DOHH2 (cell line): ENCODE data around the gene LMX1A.

Experiments
- H3F3A ChIP-seq: fragments of 200-600 bp; sonication (generic), shearing (Covaris generic); 2 replicates; pipeline ENCODE4 v1.6.0; 2016; ENCODE audit warnings: antibody characterized with exemption, mild to moderate bottlenecking; ENCODE audit not compliant: control insufficient read depth, insufficient read depth
- H3K27ac ChIP-seq: fragments of 200-600 bp; sonication (generic); 2 replicates; pipeline ENCODE4 v1.5.1; 2014; ENCODE audit warnings: low read depth, mild to moderate bottlenecking, low read length, moderate library complexity
- H3K27me3 ChIP-seq: fragments of 200-600 bp; sonication (generic); 2 replicates; pipeline ENCODE4 v1.6.1; 2014; ENCODE audit warnings: mild to moderate bottlenecking, low read length, mixed read lengths; ENCODE audit not compliant: control insufficient read depth
- H3K36me3 ChIP-seq: fragments of 200-600 bp; sonication (generic); 2 replicates; pipeline ENCODE4 v1.6.1; 2014; ENCODE audit warnings: mild to moderate bottlenecking, low read length, moderate library complexity, mixed read lengths; ENCODE audit not compliant: control insufficient read depth
- H3K4me1 ChIP-seq: fragments of 200-600 bp; sonication (generic); 2 replicates; pipeline ENCODE4 v1.6.1; 2014; ENCODE audit warnings: mild to moderate bottlenecking, low read length, mixed read lengths; ENCODE audit not compliant: control insufficient read depth
- H3K4me2 ChIP-seq: fragments of 200-600 bp; sonication (generic); 2 replicates; pipeline ENCODE4 v1.6.0; 2014; ENCODE audit warnings: mild to moderate bottlenecking, low read length, moderate library complexity
- H3K4me3 ChIP-seq: fragments of 200-600 bp; sonication (generic); 2 replicates; pipeline ENCODE4 v1.5.1; 2014; ENCODE audit warnings: mild to moderate bottlenecking, low read length, mixed read lengths
- H3K79me2 ChIP-seq: fragments of 200-600 bp; sonication (generic); 2 replicates; pipeline ENCODE4 v1.6.1; 2014; ENCODE audit warnings: mild to moderate bottlenecking, low read length, mixed read lengths; ENCODE audit not compliant: control insufficient read depth
- H3K9me2 ChIP-seq: fragments of 200-600 bp; sonication (generic); replicated peaks from 2 replicates; pipeline ENCODE4 v1.6.1; 2014; ENCODE audit warnings: mild to moderate bottlenecking, low read length, mixed read lengths; ENCODE audit not compliant: control insufficient read depth
- H3K9me3 ChIP-seq: fragments of 200-600 bp; sonication (generic); 2 replicates; pipeline ENCODE4 v1.6.1; 2014; ENCODE audit warnings: antibody characterized with exemption, low read length, mixed read lengths; ENCODE audit not compliant: control insufficient read depth, insufficient read depth
- H4K20me1 ChIP-seq: fragments of 200-600 bp; sonication (generic); 2 replicates; pipeline ENCODE4 v1.6.0; 2014; ENCODE audit warnings: low read depth, mild to moderate bottlenecking, antibody characterized with exemption, low read length, moderate library complexity; ENCODE audit not compliant: control insufficient read depth, insufficient read depth
- CTCF ChIP-seq: fragments of 200-600 bp; sonication (generic); IDR thresholded peaks from one replicate; pipeline ENCODE4 v1.5.1; 2014; ENCODE audit warnings: antibody characterized with exemption, mild to moderate bottlenecking, low read depth, low read length; ENCODE audit not compliant: poor library complexity, severe bottlenecking
- EZH2phosphoT487 ChIP-seq: fragments of 200-600 bp; sonication (generic); IDR thresholded peaks from 2 replicates; pipeline ENCODE4 v1.6.1; 2017; ENCODE audit warnings: borderline replicate concordance, mild to moderate bottlenecking, antibody characterized with exemption, low read length, moderate library complexity, mixed read lengths

The LMX1A gene

GRCh38 chr1:165235155-165235776 lies 121.2 kb downstream of the LMX1A start:
- Histone ChIP-seq H3K79me2 (no peaks in the 10 kb centered on the region), H3K9me3 (no peaks in the 10 kb centered on the region), H4K20me1 (no peaks in the 10 kb centered on the region), H3K4me3 (no peak overlapping the region), H3K9me2 (no peaks in the 10 kb centered on the region), H3K4me2 (no peak overlapping the region), H3K27me3 (no peaks in the 10 kb centered on the region), H3K27ac (no peak overlapping the region), H3K4me1 (no peaks in the 10 kb centered on the region), H3K36me3 (no peaks in the 10 kb centered on the region), H3F3A (no peaks in the 10 kb centered on the region)
- TF ChIP-seq CTCF (no peak), EZH2phosphoT487 (no peak)

- Histone ChIP-seq H3K4me1 (no peaks in the 10 kb centered on the region), H3K27me3 (no peaks in the 10 kb centered on the region), H3K4me2 (no peak overlapping the region), H3K4me3 (no peak overlapping the region), H3F3A (no peaks in the 10 kb centered on the region), H3K36me3 (no peaks in the 10 kb centered on the region), H3K9me3 (no peaks in the 10 kb centered on the region), H3K79me2 (no peaks in the 10 kb centered on the region), H4K20me1 (no peaks in the 10 kb centered on the region), H3K27ac (no peak overlapping the region), H3K9me2 (no peaks in the 10 kb centered on the region)
- TF ChIP-seq CTCF (no peak), EZH2phosphoT487 (no peak)
Observed at GRCh38 chr1:165234149-165234548, 122.4 kb downstream of the LMX1A start.

- Histone ChIP-seq H3K9me2 (no peaks in the 10 kb centered on the region), H3K4me3 (no peak overlapping the region), H3K4me1 (no peaks in the 10 kb centered on the region), H4K20me1 (no peaks in the 10 kb centered on the region), H3K27ac (no peak overlapping the region), H3K27me3 (no peaks in the 10 kb centered on the region), H3K79me2 (no peaks in the 10 kb centered on the region), H3K9me3 (no peaks in the 10 kb centered on the region), H3K36me3 (no peaks in the 10 kb centered on the region), H3K4me2 (no peak overlapping the region), H3F3A (no peaks in the 10 kb centered on the region)
- TF ChIP-seq EZH2phosphoT487 (no peak), CTCF (no peak)
Observed at GRCh38 chr1:165228676-165229075, 127.8 kb downstream of the LMX1A start.
